ENCODE results near the gene BCL2L1. TPM values are rescaled to one million over a fixed set of nuclear protein-coding genes. Genes with fewer than 3 reads are reported as not detected.
A peak's percentile ranks its signal among the peaks of the same experiment; 100 is the strongest.

The BCL2L1 gene
- total RNA-seq, 6 experiments from 2014 or later: 111 to 122 (median 117) TPM

DNA sequence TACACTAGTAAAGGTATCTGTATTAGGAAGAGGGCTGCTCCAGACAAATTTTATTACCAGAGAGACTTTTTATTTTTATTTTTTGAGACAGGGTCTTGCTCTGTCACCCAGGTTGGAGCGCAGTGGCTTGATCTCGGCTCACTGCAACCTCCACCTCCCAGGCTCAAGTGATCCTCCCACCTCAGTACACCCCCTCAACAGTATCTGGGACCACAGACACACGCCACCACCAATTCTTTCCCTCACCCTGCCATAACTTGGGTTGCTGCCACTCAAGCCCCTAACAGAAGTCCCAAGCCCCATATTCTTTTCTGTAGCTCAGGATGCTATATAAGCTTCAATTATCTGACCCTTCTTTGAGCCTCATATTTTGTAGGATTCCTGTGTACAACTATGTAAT lies 6.9 kb downstream of the BCL2L1 start:
- Mint-ChIP-seq H3K27ac (peak overlapping the region; percentile 70), H3K4me3 (peak overlapping the region; percentile 71), H3K4me1 (ENCODE audit: low read depth) (peaks cover 96% of the 10 kb centered on the region), H3K27me3 (ENCODE audit: insufficient read depth) (peaks cover 2% of the 10 kb centered on the region), H3K36me3 (ENCODE audit: low read depth) (peaks cover 84% of the 10 kb centered on the region), H3K9me3 (no peaks in the 10 kb centered on the region)
- TF ChIP-seq, protein P1, sequence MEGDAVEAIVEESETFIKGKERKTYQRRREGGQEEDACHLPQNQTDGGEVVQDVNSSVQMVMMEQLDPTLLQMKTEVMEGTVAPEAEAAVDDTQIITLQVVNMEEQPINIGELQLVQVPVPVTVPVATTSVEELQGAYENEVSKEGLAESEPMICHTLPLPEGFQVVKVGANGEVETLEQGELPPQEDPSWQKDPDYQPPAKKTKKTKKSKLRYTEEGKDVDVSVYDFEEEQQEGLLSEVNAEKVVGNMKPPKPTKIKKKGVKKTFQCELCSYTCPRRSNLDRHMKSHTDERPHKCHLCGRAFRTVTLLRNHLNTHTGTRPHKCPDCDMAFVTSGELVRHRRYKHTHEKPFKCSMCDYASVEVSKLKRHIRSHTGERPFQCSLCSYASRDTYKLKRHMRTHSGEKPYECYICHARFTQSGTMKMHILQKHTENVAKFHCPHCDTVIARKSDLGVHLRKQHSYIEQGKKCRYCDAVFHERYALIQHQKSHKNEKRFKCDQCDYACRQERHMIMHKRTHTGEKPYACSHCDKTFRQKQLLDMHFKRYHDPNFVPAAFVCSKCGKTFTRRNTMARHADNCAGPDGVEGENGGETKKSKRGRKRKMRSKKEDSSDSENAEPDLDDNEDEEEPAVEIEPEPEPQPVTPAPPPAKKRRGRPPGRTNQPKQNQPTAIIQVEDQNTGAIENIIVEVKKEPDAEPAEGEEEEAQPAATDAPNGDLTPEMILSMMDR (IDR thresholded peaks at IDR 0.05): no peak
- DNase-seq: no peak

DNA sequence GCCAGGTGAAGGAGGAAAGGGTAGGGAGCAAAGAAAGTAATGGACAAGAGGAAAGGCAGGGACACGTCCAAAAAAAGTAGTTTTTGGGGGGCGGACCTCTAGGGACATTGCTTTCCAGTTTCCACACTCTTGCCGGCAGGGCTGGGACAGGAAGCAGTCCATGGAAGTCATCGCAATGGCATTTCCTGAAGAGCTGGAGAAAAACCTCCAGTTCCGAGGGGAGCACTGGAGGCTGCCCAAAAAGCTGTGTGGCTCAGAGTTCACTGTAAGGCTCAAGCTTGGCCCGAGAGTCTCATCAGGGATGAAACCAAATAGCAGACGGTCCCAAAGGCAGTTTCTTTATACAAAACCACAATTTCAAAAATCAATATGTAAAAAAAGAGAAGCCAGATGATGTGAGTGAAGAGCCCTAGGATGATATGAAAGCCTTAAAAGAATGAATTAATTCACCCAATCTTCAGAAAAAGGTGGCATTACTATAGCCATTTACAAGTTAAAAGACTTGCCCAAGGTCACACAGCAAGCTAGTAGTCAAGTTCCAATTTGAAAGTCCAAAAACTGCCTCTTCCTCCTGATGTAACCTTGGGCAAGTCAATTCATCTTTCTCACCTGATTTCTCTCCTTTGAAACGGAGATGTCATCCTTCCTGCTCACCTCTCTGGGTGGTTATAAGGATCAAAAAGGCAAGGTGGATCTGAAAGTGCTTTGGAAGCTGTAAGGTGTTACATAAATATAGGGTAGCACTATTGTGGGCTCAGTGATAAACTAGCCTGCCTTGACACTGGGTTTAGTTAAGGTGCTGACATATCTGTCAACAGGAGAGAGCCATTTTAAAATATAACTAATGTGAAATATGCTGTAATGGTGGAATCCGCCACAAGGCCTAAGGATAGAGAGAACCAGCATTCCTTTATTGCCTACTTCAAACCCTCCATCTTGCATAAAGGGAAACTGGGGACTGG lies 9.1 kb downstream of the BCL2L1 start:
- peak; percentile 86 for DNase-seq
- Mint-ChIP-seq H3K4me3 (peak overlapping the region; percentile 87), H3K9me3 (no peaks in the 10 kb centered on the region), H3K4me1 (ENCODE audit: low read depth) (peaks cover 88% of the 10 kb centered on the region), H3K27me3 (ENCODE audit: insufficient read depth) (peaks cover 4% of the 10 kb centered on the region), H3K27ac (peak overlapping the region; percentile 99), H3K36me3 (ENCODE audit: low read depth) (peaks cover 74% of the 10 kb centered on the region)
- TF ChIP-seq, protein P1 (IDR thresholded peaks at IDR 0.05): no peak

DNA sequence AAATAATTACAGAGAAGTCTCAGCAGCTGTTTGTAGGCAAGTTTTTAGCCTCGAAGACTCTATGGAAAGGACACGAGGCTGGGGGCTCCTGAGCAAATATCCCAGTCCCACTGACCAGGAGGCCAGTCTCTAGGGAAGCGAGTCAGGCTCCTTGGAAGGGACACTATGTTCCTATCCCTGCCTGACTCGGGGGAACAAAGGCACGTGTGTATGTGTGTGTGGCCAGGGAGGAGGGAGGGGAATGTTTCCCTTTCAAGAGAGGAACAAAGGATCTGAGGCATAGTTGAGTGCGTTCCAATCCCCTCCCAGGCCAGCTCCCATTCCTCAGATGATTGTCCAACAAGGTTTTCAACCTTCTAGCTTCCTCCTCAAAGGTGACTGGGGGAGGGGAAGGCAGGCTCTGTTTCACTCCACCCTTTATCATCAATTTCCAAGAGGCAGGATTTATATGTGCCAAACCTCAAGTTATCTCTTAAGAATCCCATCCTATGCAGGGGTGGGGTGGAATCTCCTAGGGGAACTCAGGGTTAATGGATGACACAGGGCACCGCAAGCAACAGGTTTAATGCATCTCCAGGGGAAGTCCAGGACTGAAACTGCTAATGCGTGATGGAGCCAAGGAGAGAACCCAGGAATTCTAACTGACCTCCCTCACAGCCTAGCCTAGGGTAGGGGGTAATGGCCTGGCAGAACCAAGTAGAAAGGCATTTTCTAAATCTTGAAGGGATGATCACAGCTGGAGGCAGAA lies 9.9 kb downstream of the BCL2L1 start:
- peaks cover 74% of the 10 kb centered on the region for H3K36me3 Mint-ChIP-seq (ENCODE audit: low read depth)
- DNase-seq: peak; percentile 49
- TF ChIP-seq, protein P1 (IDR thresholded peaks at IDR 0.05): no peak
- peak overlapping the region; percentile 99 for H3K27ac Mint-ChIP-seq
- peaks cover 4% of the 10 kb centered on the region for H3K27me3 Mint-ChIP-seq (ENCODE audit: insufficient read depth)
- H3K4me3 Mint-ChIP-seq: peak overlapping the region; percentile 87
- peaks cover 82% of the 10 kb centered on the region for H3K4me1 Mint-ChIP-seq (ENCODE audit: low read depth)
- no peaks in the 10 kb centered on the region for H3K9me3 Mint-ChIP-seq

DNA sequence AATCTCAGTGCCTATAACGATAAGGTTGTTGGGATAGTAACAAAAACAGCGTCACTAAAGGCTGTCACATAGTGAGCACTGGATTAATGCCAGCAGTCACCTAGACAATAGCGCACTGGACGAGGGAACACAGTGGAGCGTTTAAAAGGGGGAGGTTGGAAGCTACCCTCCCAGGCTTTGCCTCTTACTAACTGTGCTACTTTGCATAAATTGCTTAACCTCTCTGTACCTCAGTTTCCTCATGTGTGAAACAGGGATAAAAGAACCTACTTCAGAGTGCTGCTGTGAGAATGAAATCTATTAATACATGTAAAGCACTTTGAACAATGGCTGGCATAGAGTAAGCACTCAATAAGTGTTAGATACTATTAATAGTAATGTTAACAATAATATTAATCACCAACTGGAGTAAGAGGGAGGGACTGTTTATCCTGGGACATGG lies 10.5 kb downstream of the BCL2L1 start:
- Mint-ChIP-seq H3K9me3 (no peaks in the 10 kb centered on the region), H3K4me3 (peak overlapping the region; percentile 87), H3K4me1 (ENCODE audit: low read depth) (peaks cover 76% of the 10 kb centered on the region), H3K36me3 (ENCODE audit: low read depth) (peaks cover 74% of the 10 kb centered on the region), H3K27ac (peak overlapping the region; percentile 99), H3K27me3 (ENCODE audit: insufficient read depth) (peaks cover 4% of the 10 kb centered on the region)
- TF ChIP-seq, protein P1 (IDR thresholded peaks at IDR 0.05): no peak
- DNase-seq: no peak

DNA sequence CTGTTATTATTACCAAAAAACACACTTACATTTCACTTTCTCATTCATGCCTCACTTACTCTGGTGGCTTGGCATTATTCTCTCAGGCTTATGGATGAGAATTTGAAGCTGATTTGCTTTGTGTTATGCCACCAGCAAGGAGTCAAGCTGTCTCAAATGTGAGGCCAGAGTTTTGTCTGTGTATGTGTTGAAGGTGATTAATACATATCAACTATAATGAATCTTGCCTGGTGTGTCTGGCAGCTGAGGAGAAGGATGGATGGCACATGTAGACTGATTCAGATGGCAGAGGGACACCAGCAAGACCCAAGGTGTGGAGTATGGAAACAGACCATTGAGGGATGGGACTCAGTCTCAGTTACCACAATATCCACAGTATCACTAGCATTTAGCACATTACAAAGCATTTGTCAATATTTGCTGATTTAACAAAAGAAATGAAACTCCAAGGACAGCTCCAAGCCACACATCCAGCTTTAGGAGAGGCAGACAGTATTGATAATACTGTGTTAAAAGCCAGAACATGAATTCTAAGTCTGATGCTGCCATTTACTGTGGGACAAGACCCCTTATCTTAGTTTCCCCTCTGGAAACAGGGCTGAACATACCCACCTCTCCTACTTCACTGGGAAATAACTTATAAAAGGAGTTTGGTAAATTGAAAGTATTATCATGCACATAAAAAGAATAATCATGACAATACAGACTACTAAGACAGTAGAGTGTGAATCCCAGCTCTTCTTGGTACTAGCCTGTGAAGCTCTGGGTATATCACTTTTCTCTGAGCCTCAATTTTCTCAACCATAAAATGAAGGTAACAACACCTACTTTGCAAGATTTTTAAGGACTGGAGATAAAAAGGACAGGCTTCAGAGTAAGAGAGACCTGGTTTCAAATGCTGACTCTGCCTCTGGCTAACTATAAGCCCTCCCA lies 11.2 kb downstream of the BCL2L1 start:
- Mint-ChIP-seq H3K36me3 (ENCODE audit: low read depth) (peaks cover 74% of the 10 kb centered on the region), H3K27ac (peak overlapping the region; percentile 99), H3K9me3 (no peaks in the 10 kb centered on the region), H3K4me1 (ENCODE audit: low read depth) (peaks cover 76% of the 10 kb centered on the region), H3K4me3 (peak overlapping the region; percentile 62), H3K27me3 (ENCODE audit: insufficient read depth) (peaks cover 4% of the 10 kb centered on the region)
- no peak for DNase-seq
- TF ChIP-seq, protein P1 (IDR thresholded peaks at IDR 0.05): no peak

Measured in HFFc6 (cell line).